Cardiac fibroblast (primary cell): ENCODE measurements around the gene SIGLEC11.
"Not testable (repeated sequence)": the region's sequence is repeated elsewhere in the genome, so short reads cannot be mapped to it uniquely, and the experiment has no call there.

Source experiments
- DNase-seq, 2 donors: peaks; one replicate each; pipeline versions ENCODE4 v3.0.0 to v3.0.0-alpha.2; 2010; ENCODE audit warnings: low read depth in 2 of 2
- H3K4me3 ChIP-seq, 2 donors: replicated peaks in 1 of 2; 1 replicate in 1 of 2; 2 replicates in 1 of 2; pipeline ENCODE4 v1.5.1; 2011; ENCODE audit warnings: low read depth in 2 of 2, low read length in 2 of 2, mild to moderate bottlenecking in 2 of 2, moderate library complexity in 1 of 2
- TF ChIP-seq, protein P1 (sequence below): IDR thresholded peaks from one replicate; pipeline ENCODE4 v1.5.1; 2011; ENCODE audit warnings: low read depth, mild to moderate bottlenecking, low read length, inconsistent platforms

The SIGLEC11 gene

DNA sequence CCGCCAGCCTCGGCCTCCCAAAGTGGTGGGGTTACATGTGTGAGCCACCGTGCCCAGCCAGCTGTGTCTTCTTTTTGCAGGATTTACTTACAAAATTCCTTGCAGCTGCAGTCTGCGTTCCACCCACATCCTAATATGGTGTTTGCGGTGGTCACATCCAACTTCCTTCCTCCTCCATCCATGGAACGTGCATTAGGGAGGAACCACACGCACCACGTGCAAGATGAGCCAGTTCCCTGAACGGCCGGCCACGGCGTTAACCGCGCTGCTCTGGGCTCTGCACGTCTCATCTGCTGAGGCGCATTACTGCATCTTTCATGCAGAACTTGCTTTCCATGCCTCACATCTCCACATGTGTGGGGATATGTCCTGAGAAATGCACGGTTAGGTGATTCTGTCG is 13.0 kb upstream of the SIGLEC11 start:
- TF ChIP-seq, protein P1, sequence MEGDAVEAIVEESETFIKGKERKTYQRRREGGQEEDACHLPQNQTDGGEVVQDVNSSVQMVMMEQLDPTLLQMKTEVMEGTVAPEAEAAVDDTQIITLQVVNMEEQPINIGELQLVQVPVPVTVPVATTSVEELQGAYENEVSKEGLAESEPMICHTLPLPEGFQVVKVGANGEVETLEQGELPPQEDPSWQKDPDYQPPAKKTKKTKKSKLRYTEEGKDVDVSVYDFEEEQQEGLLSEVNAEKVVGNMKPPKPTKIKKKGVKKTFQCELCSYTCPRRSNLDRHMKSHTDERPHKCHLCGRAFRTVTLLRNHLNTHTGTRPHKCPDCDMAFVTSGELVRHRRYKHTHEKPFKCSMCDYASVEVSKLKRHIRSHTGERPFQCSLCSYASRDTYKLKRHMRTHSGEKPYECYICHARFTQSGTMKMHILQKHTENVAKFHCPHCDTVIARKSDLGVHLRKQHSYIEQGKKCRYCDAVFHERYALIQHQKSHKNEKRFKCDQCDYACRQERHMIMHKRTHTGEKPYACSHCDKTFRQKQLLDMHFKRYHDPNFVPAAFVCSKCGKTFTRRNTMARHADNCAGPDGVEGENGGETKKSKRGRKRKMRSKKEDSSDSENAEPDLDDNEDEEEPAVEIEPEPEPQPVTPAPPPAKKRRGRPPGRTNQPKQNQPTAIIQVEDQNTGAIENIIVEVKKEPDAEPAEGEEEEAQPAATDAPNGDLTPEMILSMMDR, result no peak
- no peak for DNase-seq
- no peak overlapping the region for H3K4me3 ChIP-seq

DNA sequence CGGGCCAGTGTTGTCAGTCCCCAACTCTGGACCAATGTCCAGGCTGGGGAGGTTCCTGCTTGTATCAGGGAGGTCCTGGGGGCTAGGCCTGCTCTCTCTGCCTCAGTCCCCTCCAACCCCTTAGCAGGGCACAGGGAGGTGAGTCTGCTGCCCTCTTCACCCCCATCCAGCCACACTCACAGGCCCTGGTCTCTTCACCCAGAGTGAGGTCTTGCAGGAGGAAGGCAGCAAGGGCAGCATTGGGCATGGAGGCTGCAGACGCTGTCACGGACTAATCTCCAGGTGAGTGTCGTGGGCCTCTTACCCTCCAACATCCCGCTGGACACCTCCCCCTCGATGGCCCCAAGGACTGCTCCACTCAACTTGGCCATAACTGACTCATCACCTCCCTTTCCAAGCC is 11.9 kb upstream of the SIGLEC11 start:
- H3K4me3 ChIP-seq, result no peak overlapping the region
- DNase-seq, result no peak
- TF ChIP-seq, protein P1, result no peak

DNA sequence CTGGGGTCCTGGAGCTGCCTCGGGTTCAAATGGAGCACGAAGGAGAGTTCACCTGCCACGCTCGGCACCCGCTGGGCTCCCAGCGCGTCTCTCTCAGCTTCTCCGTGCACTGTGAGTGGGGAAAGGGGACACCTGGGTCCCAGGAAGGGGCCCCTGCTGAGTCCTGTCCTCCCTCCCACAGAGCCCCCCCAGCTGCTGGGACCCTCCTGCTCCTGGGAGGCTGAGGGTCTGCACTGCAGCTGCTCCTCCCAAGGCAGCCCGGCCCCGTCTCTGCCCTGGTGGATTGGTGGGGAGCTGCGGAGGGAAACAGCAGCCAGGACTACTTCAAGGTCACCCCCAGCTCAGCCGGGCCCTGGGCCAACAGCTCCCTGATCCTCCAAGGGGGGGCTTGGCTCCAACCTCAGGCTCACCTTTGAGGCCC is 11.0 kb upstream of the SIGLEC11 start:
- no peak for DNase-seq
- TF ChIP-seq, protein P1, result no peak
- no peak overlapping the region for H3K4me3 ChIP-seq

DNA sequence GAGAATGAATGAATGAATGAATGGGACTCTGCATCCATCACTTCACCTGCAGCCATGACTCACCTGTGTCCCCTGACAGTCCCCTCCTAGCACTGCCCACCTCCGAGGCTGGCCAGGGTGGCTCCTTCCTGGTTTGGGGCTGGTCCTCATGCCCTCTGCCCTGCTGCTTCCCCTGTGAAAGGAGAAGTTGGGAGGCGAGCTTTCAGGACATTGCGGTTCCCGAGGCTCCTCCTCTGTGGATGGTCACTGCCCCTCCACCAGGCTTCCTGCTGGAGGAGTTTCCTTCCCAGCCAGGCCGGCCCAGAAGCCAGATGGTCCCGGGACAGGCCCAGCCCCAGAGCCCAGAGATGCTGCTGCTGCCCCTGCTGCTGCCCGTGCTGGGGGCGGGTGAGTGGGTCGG is 8.4 kb upstream of the SIGLEC11 start:
- not testable (repeated sequence) for H3K4me3 ChIP-seq, DNase-seq

DNA sequence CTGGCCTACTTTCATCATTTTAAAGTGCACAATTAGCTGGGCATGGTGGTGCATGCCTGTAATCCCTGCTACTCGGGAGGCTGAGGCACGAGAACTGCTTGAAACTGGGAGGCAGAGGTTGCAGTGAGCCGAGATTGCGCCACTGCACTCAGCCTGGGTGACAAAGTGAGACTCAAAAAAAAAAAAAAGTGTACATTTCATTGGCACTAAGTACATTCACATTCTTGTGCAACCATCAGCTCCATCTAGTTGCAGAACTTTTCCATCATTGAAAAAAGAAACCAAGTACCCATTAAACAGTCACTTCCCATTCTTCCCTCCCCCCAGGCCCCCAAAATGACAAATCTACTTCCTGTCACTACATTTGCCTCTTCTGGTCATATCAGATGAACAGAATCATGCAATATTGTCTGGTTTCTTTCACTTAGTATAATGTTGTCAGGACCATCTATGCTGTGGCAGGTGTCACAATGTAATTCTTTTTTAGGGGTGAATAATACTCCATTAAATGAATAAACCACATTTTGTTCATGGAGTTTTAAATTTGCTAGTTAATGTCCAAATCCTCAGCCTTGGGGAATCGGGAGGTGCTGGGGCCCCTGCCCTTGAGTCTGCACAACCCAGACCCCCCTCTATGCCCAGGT is 7.4 kb upstream of the SIGLEC11 start:
- H3K4me3 ChIP-seq, result no peak overlapping the region
- TF ChIP-seq, protein P1, result no peak
- no peak for DNase-seq

DNA sequence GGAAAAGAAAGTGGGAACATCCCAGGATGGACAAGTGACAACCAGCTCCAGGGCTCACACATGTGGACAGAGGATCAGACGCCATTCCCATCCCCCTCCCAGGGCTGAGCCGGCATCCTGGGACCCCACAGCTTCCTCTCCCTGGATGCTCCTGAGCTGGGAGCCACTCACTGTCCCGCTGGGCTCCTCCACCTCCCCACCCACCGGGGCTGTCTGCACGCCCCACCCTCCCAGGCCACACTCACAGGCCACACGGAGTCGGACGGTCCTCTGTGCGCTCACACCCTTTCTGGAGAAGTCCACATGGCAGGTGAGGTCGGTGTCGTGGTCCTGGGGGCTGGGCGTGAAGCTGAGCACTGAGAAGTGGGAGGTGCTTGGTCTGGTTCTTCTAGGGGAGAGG is 1.1 kb downstream of the SIGLEC11 start:
- not testable (repeated sequence) for DNase-seq, H3K4me3 ChIP-seq

DNA sequence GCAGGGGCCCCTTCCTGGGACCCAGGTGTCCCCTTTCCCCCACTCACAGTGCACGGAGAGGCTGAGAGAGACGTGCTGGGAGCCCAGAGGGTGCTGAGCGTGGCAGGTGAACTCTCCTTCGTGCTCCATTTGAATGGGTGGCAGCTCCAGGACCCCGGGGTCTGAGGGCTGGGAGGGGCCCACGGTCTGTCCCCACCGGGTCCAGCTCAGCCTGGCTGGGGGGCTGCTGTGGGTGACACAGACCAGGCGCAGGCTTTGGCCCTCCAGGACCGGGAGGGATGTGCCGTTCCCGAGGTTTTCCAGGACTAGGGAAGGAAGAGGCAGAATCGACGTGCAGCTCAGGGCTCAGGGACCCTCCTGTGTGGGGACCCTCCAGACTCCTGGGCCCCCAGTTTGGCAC is 2.4 kb downstream of the SIGLEC11 start:
- not testable (repeated sequence) for H3K4me3 ChIP-seq, DNase-seq

DNA sequence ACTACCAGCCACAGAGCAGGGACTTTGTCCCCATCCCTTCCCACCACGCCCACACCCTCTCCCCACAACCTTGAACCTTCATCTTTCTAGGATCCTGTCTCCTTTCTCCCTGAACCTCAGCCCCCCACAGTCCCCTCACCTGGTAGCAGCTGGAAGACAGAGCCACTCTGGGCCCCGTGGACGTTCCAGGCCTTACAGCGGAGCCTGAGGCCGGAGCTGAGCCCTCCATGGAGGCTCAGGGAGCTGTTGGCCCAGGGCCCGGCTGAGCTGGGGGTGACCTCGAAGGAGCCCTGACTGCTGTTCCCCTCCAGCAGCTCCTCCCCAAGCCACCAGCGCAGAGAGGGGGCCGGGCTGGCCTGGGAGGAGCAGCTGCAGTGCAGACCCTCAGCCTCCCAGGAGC is 2.8 kb downstream of the SIGLEC11 start:
- DNase-seq, H3K4me3 ChIP-seq: not testable (repeated sequence)

DNA sequence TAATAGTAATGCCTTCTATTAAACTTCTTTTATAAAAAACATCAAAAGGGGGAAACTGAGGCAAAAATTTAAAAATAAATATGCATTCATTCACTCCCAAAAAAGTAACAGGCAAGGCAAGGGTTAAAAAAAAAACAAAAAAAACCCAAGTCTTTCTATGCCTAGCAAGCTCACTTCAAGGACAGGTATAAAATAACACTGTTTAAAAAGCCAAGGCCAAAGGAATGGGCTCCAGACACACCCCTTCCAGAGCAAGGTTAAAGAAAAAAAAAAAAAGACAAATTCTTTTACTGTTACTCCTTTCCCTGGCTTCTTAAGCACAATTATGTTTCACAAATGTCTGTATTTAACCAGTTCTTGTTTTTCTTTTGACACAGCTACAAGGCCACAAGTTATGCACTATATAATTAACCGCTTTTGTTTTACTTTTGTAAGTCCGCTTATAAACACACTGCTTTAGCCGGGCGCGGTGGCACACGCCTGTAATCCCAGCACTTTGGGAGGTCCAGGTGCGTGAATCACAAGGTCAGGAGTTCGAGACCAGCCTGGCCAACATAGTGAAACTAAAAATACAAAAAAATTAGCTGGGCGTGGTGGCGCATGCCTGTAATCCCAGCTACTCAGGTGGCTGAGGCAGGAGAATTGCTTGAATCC is 3.6 kb downstream of the SIGLEC11 start:
- H3K4me3 ChIP-seq, result no peak overlapping the region
- TF ChIP-seq, protein P1, result no peak

More for the DNA sequence above, 3.6 kb downstream of the SIGLEC11 start:
- DNase-seq, result no peak
